HepG2 (cell line): ENCODE results near the gene TICAM2. TPM values are rescaled to one million over a fixed set of nuclear protein-coding genes. Genes with fewer than 3 reads are reported as not detected.

Source experiments
- ATAC-seq: fragments of 200-7000 bp; cut with Tn5 transposase; 3 replicates; pipeline ENCODE4 v1.9.1; 2020; ENCODE audit warnings: mild to moderate bottlenecking, moderate library complexity
- BruUV-seq: library from RNA; stranded (reverse); fragments of 400-500 nt; replicated peaks from 2 replicates; lab custom pipeline; 2021; lab: Mats Ljungman, UMichigan
- CTCF ChIA-PET: fragments of 300-600 bp; formaldehyde crosslinking; extraction: SDS; loops from one replicate; lab custom pipeline; 2021; ENCODE audit warnings: low total read pairs, inconsistent platforms, low intra/inter-chr PET ratio; lab: Yijun Ruan, JAX
- POLR2A ChIA-PET: fragments of 350-600 bp; sonication (Branson Sonifier 250); formaldehyde crosslinking; loops from one replicate; lab custom pipeline; 2020; ENCODE audit warnings: antibody characterized with exemption, inconsistent platforms; lab: Yijun Ruan, JAX
- DNase-seq: peaks from one replicate; pipeline ENCODE4 v3.0.0-alpha.2; 2015; ENCODE audit warnings: low spot score
- FAIRE-seq: peaks from 3 replicates; lab custom pipeline; 2011; peaks lifted over from hg19 to GRCh38; lab: Jason Lieb, UNC
- H2AFZ ChIP-seq: one replicate; pipeline ENCODE4 v1.6.1; 2011; ENCODE audit warnings: low read length, inconsistent platforms
- H3K27ac ChIP-seq: fragments of 300-600 bp; 3 replicates; pipeline ENCODE4 v1.8.0; 2011; ENCODE audit warnings: mixed run types, mild to moderate bottlenecking, mixed read lengths, low read length, inconsistent platforms; ENCODE audit not compliant: insufficient read depth; ENCODE audit errors: extremely low read length
- H3K27me3 ChIP-seq, 2 experiments: fragments of 200-600 bp in 1 of 2; 2 replicates in 1 of 2; 3 replicates in 1 of 2; pipeline versions ENCODE4 v1.6.0 to v1.8.0; 2011; ENCODE audit warnings: low read length in 2 of 2, mild to moderate bottlenecking in 2 of 2, moderate library complexity in 2 of 2, inconsistent platforms in 1 of 2; ENCODE audit not compliant: insufficient read depth in 2 of 2, control insufficient read depth in 1 of 2
- H3K36me3 ChIP-seq, 2 experiments: fragments of 200-600 bp in 1 of 2; replicated peaks in 1 of 2; 2 replicates in 1 of 2; 3 replicates in 1 of 2; pipeline versions ENCODE4 v1.5.1 to v1.8.0; 2011; ENCODE audit warnings: low read length in 2 of 2, inconsistent platforms in 1 of 2; ENCODE audit not compliant: insufficient read depth in 2 of 2, control insufficient read depth in 1 of 2
- H3K4me1 ChIP-seq: 2 replicates; pipeline ENCODE4 v1.5.1; 2012; ENCODE audit warnings: low read length, inconsistent platforms; ENCODE audit not compliant: insufficient read depth
- H3K4me2 ChIP-seq: 2 replicates; pipeline ENCODE4 v1.6.0; 2011; ENCODE audit warnings: low read depth, low read length, inconsistent platforms
- H3K4me3 ChIP-seq, 3 experiments: fragments of 200-600 bp in 1 of 3; sonication (generic), shearing (Covaris generic) in 1 of 3; replicated peaks in 1 of 3; 2 replicates each; pipeline ENCODE4 v1.5.1; 2011 to 2016; ENCODE audit warnings: low read length in 3 of 3, inconsistent platforms in 2 of 3, low read depth in 2 of 3, mild to moderate bottlenecking in 2 of 3, control low read depth in 1 of 3, mixed read lengths in 1 of 3; ENCODE audit not compliant: insufficient read depth in 1 of 3
- H3K79me2 ChIP-seq: one replicate; pipeline ENCODE4 v1.6.1; 2011; ENCODE audit warnings: low read length, inconsistent platforms; ENCODE audit not compliant: insufficient read depth
- H3K9ac ChIP-seq: 2 replicates; pipeline ENCODE4 v1.6.0; 2011; ENCODE audit warnings: mild to moderate bottlenecking, low read depth, low read length, inconsistent platforms; ENCODE audit not compliant: insufficient read depth
- H3K9me3 ChIP-seq: 2 replicates; pipeline ENCODE4 v1.5.1; 2012; ENCODE audit warnings: mild to moderate bottlenecking, low read length
- H4K20me1 ChIP-seq: 2 replicates; pipeline ENCODE4 v1.6.0; 2011; ENCODE audit warnings: inconsistent platforms, mild to moderate bottlenecking, low read length, moderate library complexity; ENCODE audit not compliant: insufficient read depth
- ATRX ChIP-seq: sonication (generic); formaldehyde crosslinking; IDR thresholded peaks from 2 replicates; pipeline ENCODE4 v1.4.0; 2020; ENCODE audit warnings: missing genetic modification reagents, borderline replicate concordance
- CHCHD3 ChIP-seq: sonication (generic); formaldehyde crosslinking; IDR thresholded peaks from 2 replicates; pipeline ENCODE4 v1.8.0; 2022; ENCODE audit warnings: mild to moderate bottlenecking, missing genetic modification reagents, moderate library complexity
- ETS1 ChIP-seq: sonication (generic); formaldehyde crosslinking; IDR thresholded peaks from 2 replicates; pipeline ENCODE4 v1.4.0; 2020; ENCODE audit warnings: missing genetic modification reagents
- GATA4 ChIP-seq: sonication (generic); IDR thresholded peaks from 2 replicates; pipeline ENCODE4 v1.6.1; 2016; ENCODE audit warnings: antibody characterized with exemption, low read depth, borderline replicate concordance
- MZF1 ChIP-seq: sonication (generic); formaldehyde crosslinking; IDR thresholded peaks from 2 replicates; pipeline ENCODE4 v1.8.1; 2023; ENCODE audit warnings: mild to moderate bottlenecking, missing genetic modification reagents, borderline replicate concordance
- NFE2 ChIP-seq: sonication (generic); formaldehyde crosslinking; IDR thresholded peaks from 2 replicates; pipeline ENCODE4 v1.4.0; 2020; ENCODE audit warnings: missing genetic modification reagents
- NR2F6 ChIP-seq, 2 experiments: IDR thresholded peaks; 2 replicates each; pipeline ENCODE4 v1.6.1; 2016; ENCODE audit warnings: antibody characterized with exemption in 1 of 2, mild to moderate bottlenecking in 1 of 2
- RORA ChIP-seq: sonication (generic); formaldehyde crosslinking; IDR thresholded peaks from 2 replicates; pipeline ENCODE4 v1.5.0; 2020; ENCODE audit warnings: mild to moderate bottlenecking, missing genetic modification reagents, moderate library complexity
- RXRB ChIP-seq: IDR thresholded peaks from 2 replicates; pipeline ENCODE4 v1.6.1; 2016; ENCODE audit warnings: borderline replicate concordance, missing genetic modification reagents, missing compliant biosample characterization
- ZKSCAN8 ChIP-seq: IDR thresholded peaks from 2 replicates; pipeline ENCODE4 v1.6.1; 2016; ENCODE audit warnings: borderline replicate concordance, missing genetic modification reagents, missing compliant biosample characterization
- ZNF264 ChIP-seq: sonication (generic); formaldehyde crosslinking; IDR thresholded peaks from 2 replicates; pipeline ENCODE4 v1.4.0; 2020; ENCODE audit warnings: missing genetic modification reagents
- ZNF577 ChIP-seq: sonication (generic); formaldehyde crosslinking; IDR thresholded peaks from 2 replicates; pipeline ENCODE4 v1.4.0; 2020; ENCODE audit warnings: mild to moderate bottlenecking, low read depth, missing genetic modification reagents, borderline replicate concordance
- ZNF740 ChIP-seq: sonication (generic); formaldehyde crosslinking; IDR thresholded peaks from 2 replicates; pipeline ENCODE4 v1.4.0; 2020; ENCODE audit warnings: missing genetic modification reagents
- WGBS: methylation state at CpG from one replicate; pipeline ENCODE4 v1.1.6; 2017; ENCODE audit warnings: low lambda C conversion rate; 5-methylcytosine and 5-hydroxymethylcytosine counted together
- in situ Hi-C: cut with HindIII; loops from 2 replicates; pipeline ENCODE4 v1.10.0; 2017; ENCODE audit warnings: low pct_unique_long_range_greater_than_20kb; ENCODE audit not compliant: extremely low pct_ligation_motif_present
- intact Hi-C: fragments of 100-400 bp; cut with micrococcal nuclease; formaldehyde crosslinking; loops from one replicate; pipeline ENCODE4 v1.10.0; 2022; ENCODE audit not compliant: unreplicated experiment
- polyA plus RNA-seq, 8 experiments: library from polyadenylated mRNA; depleted of rRNA in 3 of 8; stranded (reverse) in 7 of 8; unstranded in 1 of 8; fragments of >200 nt; fragmentation: Illumina TruSeq in 4 of 8; extraction: Trizol in 4 of 8; gene quantifications; 2 replicates each; pipeline versions ENCODE4 v1.2.1 to v1.2.3, GENCODE V29; 2011 to 2016; ENCODE audit warnings: low read depth in 4 of 8, missing spikeins in 1 of 8, mixed read lengths in 1 of 8; ENCODE audit not compliant: insufficient read depth in 1 of 8
- total RNA-seq, 5 experiments: library from RNA; depleted of rRNA; stranded (reverse); fragments of >200 nt; fragmentation: Illumina TruSeq; extraction: Trizol; gene quantifications; 2 replicates each; pipeline ENCODE4 v1.2.3, GENCODE V29; 2016; ENCODE audit warnings: low read depth in 1 of 5

Gene TICAM2
- total and polyA plus RNA-seq, 2 of the 13 experiments (the other 11 are each of a cell fraction or from before 2014, with no cell fraction given) = 0.04 TPM; not detected in 1

DNA sequence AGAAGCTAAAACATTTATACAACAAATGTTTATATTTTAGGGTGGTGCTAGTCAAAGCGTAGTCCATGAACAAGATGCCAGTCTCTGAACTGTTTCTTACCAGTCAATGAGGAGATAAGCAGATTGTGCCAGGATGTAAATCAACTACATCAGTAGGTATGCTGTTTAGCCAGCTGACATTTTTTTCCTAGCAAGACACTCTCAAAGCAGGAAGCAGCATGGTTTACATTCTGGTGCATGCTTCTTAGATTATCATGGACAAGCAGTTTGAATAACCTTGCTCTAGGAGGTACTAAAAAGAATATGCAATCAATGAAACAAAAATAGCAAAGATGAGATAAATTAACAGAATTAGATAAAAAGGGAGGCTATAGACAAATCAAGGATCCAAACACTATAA is 17.0 kb downstream of the TICAM2 start:
- H3K4me1 ChIP-seq = no peaks in the 10 kb centered on the region
- no peak overlapping the region for H3K27ac ChIP-seq
- H3K36me3 ChIP-seq = no peaks in the 10 kb centered on the region
- H3K79me2 ChIP-seq = no peaks in the 10 kb centered on the region
- intact Hi-C loops (loop anchor here (5.0 kb wide), 1 partner anchor 488 kb away; no protein-coding TSS in a partner anchor), in situ Hi-C loops (loop anchor here (5.0 kb wide), 2 partner anchors 38 to 273 kb away; no protein-coding TSS in a partner anchor)
- BruUV-seq = no TSS peak
- H3K27me3 ChIP-seq = no peaks in the 10 kb centered on the region
- POLR2A ChIA-PET = no interaction called here
- 29% methylated on average over 1 of the region's 1 CpG for WGBS
- no peaks in the 10 kb centered on the region for H3K9me3 ChIP-seq
- no peak overlapping the region for H3K4me3 ChIP-seq
- no peaks in the 10 kb centered on the region for H4K20me1 ChIP-seq
- H3K9ac ChIP-seq = no peak overlapping the region
- no peak for ATAC-seq
- no peak overlapping the region for H2AFZ ChIP-seq
- CTCF ChIA-PET = interaction anchor here (1.2 kb wide), 1 partner anchor 275 kb away, joined by 3 read pairs; no protein-coding TSS in a partner anchor
- no peak for FAIRE-seq
- H3K4me2 ChIP-seq = no peak overlapping the region
- TF ChIP-seq RXRB (CRISPR knock-in tag) = no peak
- TF ChIP-seq MZF1 (CRISPR knock-in tag) = no peak
- TF ChIP-seq GATA4 = no peak
- TF ChIP-seq ZNF740 (CRISPR knock-in tag) = no peak
- TF ChIP-seq NFE2 (CRISPR knock-in tag) = no peak
- no peak for DNase-seq

- Histone ChIP-seq H4K20me1 (no peaks in the 10 kb centered on the region), H3K36me3 (no peaks in the 10 kb centered on the region), H3K79me2 (no peaks in the 10 kb centered on the region), H3K4me3 (no peak overlapping the region), H3K27ac (no peak overlapping the region), H3K4me1 (no peaks in the 10 kb centered on the region), H3K4me2 (no peak overlapping the region), H2AFZ (no peak overlapping the region), H3K9me3 (no peaks in the 10 kb centered on the region), H3K27me3 (no peaks in the 10 kb centered on the region), H3K9ac (no peak overlapping the region)
- DNase-seq = no peak
- intact Hi-C loops = no loop called here
- POLR2A ChIA-PET = no interaction called here
- no peak for FAIRE-seq
- no TSS peak for BruUV-seq
- TF ChIP-seq ETS1 (CRISPR knock-in tag) (no peak), ZNF577 (no peak), NR2F6 (IDR thresholded peaks at IDR 0.05) (no peak), NR2F6 (CRISPR knock-in tag; IDR thresholded peaks at IDR 0.05) (no peak), ATRX (CRISPR knock-in tag) (no peak), ZNF264 (CRISPR knock-in tag) (no peak), ZKSCAN8 (CRISPR knock-in tag) (no peak), RORA (CRISPR knock-in tag) (no peak), CHCHD3 (CRISPR knock-in tag) (no peak)
- WGBS = 4% methylated on average over 1 of the region's 1 CpG
- no peak for ATAC-seq
- CTCF ChIA-PET = interaction anchor here (1.2 kb wide), 1 partner anchor 275 kb away, joined by 3 read pairs; no protein-coding TSS in a partner anchor
- in situ Hi-C loops = no loop called here
Observed at GRCh38 chr5:115584501-115584900, 17.8 kb downstream of the TICAM2 start.
